ENCODE measurements around the gene OGFOD2.
"Not testable (repeated sequence)": the region's sequence is repeated elsewhere in the genome, so short reads cannot be mapped to it uniquely, and the experiment has no call there.

The OGFOD2 gene

GRCh38 chr12:122974892-122975789, at the start of gene OGFOD2:
TSS of gene OGFOD2 (plus strand) at chr12:122975244. CDS start at chr12:122975252, 8 bp downstream.
- peak; percentile 97 for DNase-seq
- in situ Hi-C loops (cut with HindIII; ENCODE audit: low pct_ligation_motif_present, low pct_unique_long_range_greater_than_20kb, low sequenced_read_pairs): no loop called here

- in situ Hi-C loops (cut with HindIII; ENCODE audit: low pct_ligation_motif_present, low pct_unique_long_range_greater_than_20kb, low sequenced_read_pairs): no loop called here
- no peak for DNase-seq
Measured at GRCh38 chr12:122927756-122928403, 47.2 kb upstream of the OGFOD2 start.

GRCh38 chr12:122928404-122929147, 46.5 kb upstream of the OGFOD2 start:
- DNase-seq: no peak
- in situ Hi-C loops (cut with HindIII; ENCODE audit: low pct_ligation_motif_present, low pct_unique_long_range_greater_than_20kb, low sequenced_read_pairs): no loop called here

DNA sequence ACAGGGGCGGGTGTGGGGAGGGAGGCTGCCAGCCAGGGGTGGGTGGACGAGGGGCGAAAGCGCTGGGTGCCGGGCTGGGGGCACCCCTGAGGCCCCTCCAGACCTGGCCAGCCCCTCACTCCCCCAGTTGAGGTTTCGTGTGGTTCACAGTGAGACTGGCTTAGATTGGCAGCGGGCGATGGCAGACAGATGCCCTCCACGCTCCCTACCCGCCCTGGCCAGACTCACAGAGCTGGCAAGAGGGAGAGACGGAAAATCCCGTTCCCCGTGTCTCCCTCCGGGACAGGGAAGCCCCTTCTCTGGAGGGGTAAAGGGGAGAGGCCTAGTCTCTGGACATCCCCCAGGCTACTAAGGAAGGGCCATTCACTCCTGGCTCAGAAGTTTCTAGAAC, 45.9 kb upstream of the OGFOD2 start:
- in situ Hi-C loops (cut with HindIII; ENCODE audit: low pct_ligation_motif_present, low pct_unique_long_range_greater_than_20kb, low sequenced_read_pairs): no loop called here
- no peak for DNase-seq

DNA sequence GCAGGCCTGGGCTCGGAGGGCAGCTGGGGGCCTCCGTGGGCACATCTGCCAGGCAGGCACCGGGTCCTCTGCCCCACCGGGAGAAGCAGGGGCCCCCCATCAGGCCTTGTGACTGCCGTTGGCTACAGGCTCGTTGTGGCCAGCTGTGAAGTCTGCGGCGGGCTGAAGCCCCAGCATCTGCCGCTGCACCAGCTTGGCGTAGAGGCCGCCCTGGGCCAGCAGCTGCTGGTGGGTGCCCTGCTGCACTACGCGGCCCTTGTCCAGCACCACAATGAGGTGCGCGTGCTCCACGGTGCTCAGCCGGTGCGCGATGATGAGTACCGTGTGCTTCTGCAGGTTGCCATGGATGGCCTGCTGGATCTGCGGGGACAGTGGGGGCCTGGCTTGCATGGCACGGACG, 45.2 kb upstream of the OGFOD2 start:
- no peak for DNase-seq
- in situ Hi-C loops (cut with HindIII; ENCODE audit: low pct_ligation_motif_present, low pct_unique_long_range_greater_than_20kb, low sequenced_read_pairs): no loop called here

DNA sequence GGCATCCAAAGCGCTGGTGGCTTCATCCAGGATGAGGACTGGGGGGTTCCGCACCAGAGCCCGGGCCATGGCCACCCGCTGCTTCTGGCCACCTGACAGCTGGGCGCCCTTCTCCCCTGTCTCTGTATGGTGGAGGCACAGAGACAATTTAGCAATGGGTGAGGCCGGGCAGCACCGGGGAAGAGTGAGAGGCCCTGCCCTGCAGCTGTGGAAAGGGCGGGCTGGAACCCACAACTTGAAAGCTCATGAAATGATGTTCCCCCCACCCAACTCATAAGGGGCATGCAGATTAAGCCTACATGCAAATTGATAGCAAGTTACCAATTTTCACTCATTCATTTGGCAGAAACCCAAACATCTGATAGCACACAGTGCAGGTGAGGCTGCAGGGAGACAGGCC, 42.8 kb upstream of the OGFOD2 start:
- no peak for DNase-seq
- in situ Hi-C loops (cut with HindIII; ENCODE audit: low pct_ligation_motif_present, low pct_unique_long_range_greater_than_20kb, low sequenced_read_pairs): no loop called here

DNA sequence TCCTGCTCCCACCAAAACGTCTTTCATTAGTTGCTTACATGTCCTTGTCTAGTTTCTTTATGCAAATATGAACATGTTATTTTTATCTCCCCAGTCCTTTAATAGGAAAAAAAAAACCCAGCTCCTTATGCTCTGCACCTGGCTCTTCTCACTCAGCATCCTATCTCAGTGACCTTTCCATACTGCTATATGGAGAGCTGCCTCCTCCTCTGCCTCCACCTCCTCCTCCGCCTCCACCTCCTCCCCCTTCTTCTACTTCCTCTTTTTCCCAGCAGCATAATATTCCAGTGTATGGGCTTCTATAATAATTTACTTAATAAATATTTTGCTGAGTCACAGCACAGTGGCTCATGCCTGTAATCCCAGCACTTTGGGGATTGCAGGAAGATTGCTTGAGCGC, 40.3 kb upstream of the OGFOD2 start:
- DNase-seq: no peak

GRCh38 chr12:122935318-122935717, 39.7 kb upstream of the OGFOD2 start:
- DNase-seq: no peak
- in situ Hi-C loops (cut with HindIII; ENCODE audit: low pct_ligation_motif_present, low pct_unique_long_range_greater_than_20kb, low sequenced_read_pairs): no loop called here

More for the DNA sequence above, 40.3 kb upstream of the OGFOD2 start:
- in situ Hi-C loops (cut with HindIII; ENCODE audit: low pct_ligation_motif_present, low pct_unique_long_range_greater_than_20kb, low sequenced_read_pairs): no loop called here

DNA sequence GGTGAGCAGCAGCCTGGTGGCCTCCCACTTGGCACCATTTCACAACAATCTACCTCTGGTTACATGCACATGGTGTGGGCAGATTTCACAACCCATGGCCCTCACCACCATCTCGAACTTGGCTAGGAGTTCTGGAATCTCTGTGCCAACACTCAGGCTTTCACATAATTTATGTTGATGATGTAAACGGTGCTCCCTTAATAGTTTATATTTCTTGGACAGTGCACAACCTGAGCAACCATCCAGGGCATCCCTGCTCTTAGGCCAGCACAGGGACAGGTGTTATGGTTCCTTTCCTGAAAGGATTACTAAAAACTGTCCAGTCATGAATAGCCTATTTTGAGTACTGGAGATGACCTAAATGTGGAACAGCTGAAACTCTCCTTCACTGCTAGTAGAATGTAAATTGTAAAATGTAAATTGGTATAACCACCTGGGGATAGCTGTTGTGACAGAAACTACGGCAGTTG, 37.4 kb upstream of the OGFOD2 start:
- in situ Hi-C loops (cut with HindIII; ENCODE audit: low pct_ligation_motif_present, low pct_unique_long_range_greater_than_20kb, low sequenced_read_pairs): no loop called here
- no peak for DNase-seq

DNA sequence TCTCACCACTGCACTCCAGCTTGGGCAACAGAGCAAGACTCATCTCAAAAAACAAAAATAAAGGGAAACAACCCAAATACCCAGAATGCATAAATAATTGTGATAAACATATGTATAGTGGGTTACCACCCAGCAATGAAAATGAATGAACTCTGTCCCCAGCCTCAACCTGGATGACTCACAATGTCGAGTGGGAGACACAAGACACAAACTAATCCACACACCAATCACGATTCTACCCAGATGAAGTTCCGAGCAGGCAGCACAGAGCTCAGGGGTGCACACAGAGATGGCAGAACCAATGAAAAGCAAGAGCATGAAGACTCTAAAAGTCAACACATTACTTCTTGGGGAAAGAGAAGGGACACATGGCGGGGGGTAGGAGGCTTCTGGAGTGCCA, 35.9 kb upstream of the OGFOD2 start:
- DNase-seq: no peak
- in situ Hi-C loops (cut with HindIII; ENCODE audit: low pct_ligation_motif_present, low pct_unique_long_range_greater_than_20kb, low sequenced_read_pairs): no loop called here

- in situ Hi-C loops (cut with HindIII; ENCODE audit: low pct_ligation_motif_present, low pct_unique_long_range_greater_than_20kb, low sequenced_read_pairs); DNase-seq: not testable (repeated sequence)
Measured at GRCh38 chr12:122941351-122941750, 33.7 kb upstream of the OGFOD2 start.

DNA sequence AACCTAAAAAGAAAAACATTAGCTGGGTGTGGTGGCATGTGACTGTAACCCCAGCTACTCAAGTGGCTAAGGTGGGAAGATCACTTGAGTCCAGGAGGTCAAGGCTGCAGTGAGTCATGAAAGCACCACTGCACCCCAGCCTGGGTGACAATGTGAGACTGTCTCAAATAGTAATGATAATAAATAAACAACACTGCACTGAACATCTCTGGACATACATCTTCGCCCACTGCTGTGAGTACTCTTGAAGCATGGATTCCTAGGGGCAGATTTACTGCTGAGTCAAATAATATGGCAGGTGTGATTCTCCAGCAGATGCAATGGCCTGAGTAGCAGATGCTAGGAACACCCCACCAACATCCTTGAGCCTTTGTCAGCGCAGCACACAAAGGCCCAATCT, 32.4 kb upstream of the OGFOD2 start:
- in situ Hi-C loops (cut with HindIII; ENCODE audit: low pct_ligation_motif_present, low pct_unique_long_range_greater_than_20kb, low sequenced_read_pairs): no loop called here
- DNase-seq: no peak

- in situ Hi-C loops (cut with HindIII; ENCODE audit: low pct_ligation_motif_present, low pct_unique_long_range_greater_than_20kb, low sequenced_read_pairs): no loop called here
- no peak for DNase-seq
Measured at GRCh38 chr12:122943196-122943595, 31.8 kb upstream of the OGFOD2 start.

DNA sequence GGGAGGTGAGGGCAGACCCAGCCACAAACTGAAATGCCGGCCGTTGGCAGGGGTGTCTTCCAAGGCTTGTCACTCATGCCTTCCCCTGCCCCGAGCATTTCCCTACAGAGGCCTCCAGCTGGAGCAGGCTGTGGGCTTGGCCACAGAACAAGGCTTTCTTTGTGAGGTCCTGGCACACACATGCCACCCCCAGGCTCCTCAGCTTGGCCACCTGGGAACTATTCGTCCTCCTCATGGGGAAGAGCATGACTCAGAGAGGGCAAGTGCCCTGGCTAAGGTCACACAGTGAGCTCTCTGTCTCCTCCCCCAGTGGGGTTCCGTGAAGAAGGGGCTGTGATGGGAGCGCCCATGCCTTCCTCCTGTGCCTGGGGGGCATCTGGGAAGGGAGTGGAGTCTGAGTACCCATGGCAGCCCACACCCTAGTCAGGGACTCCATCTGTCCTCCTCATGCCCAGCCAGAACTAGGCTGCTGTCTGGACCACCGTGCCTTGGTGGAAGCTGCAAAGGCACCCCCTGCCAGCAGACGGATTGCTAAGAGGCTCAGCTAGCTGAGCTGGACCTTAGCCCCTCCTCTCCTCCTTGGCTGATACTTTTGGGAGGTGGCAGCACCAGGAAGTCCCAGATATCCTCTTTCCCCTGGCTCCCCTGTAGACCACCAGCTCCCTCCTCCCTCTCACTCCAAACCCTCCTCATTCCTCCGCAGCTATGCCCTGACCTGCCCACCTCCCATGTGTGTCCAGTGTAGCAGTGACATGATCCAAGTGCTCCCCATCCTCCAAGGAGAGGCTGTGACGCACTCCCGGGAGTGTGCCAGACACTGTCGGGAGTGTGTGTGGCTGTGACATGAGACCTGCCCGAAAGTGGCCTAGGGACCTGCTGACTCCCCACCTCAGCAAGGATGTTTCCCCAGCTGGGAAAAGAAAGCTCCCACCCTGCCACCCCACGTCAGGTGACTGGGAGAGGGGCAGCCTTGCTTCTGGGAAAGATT, 30.1 kb upstream of the OGFOD2 start:
- in situ Hi-C loops (cut with HindIII; ENCODE audit: low pct_ligation_motif_present, low pct_unique_long_range_greater_than_20kb, low sequenced_read_pairs): loop anchor here (5.0 kb wide), 1 partner anchor 63 kb away; no protein-coding TSS in a partner anchor
- DNase-seq: no peak

DNA sequence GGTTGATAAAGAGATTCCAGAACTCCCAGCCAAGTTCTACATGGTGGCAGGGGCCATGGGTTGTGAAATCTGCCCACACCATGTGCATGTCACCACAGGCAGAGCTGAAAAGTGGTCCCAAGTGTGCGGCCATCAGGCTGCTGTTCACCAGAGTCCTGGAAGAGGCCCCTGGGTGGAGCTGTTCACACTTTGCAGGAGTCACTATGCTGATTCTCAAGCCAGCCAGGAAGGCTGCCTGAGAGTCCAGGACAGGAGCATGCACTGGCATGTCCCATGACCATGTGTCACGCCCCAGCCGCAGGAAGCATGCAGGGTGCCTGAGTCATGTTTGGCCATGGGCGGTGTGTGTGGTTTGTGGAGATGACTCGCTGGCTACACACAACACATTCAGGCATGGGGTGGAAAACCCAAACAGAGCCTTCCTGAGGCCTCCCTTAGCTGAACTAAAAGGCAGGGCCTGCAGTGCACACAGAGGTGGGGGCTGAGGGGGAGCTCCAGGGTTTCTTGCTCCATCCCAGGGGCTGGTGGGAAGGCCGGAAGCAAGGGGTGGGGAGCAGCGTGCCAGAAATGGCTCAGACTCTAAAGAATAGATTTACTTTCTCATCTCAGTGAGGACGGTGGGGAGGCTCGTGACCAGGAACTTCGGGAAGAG, 28.2 kb upstream of the OGFOD2 start:
- in situ Hi-C loops (cut with HindIII; ENCODE audit: low pct_ligation_motif_present, low pct_unique_long_range_greater_than_20kb, low sequenced_read_pairs): loop anchor here (5.0 kb wide), 1 partner anchor 65 kb away; no protein-coding TSS in a partner anchor
- peak; percentile 100 for DNase-seq

- in situ Hi-C loops (cut with HindIII; ENCODE audit: low pct_ligation_motif_present, low pct_unique_long_range_greater_than_20kb, low sequenced_read_pairs): loop anchor here (5.0 kb wide), 1 partner anchor 65 kb away; no protein-coding TSS in a partner anchor
- no peak for DNase-seq
Measured at GRCh38 chr12:122947352-122947792, 27.7 kb upstream of the OGFOD2 start.

- no peak for DNase-seq
- in situ Hi-C loops (cut with HindIII; ENCODE audit: low pct_ligation_motif_present, low pct_unique_long_range_greater_than_20kb, low sequenced_read_pairs): loop anchor here (5.0 kb wide), 1 partner anchor 66 kb away; no protein-coding TSS in a partner anchor
Measured at GRCh38 chr12:122948605-122949004, 26.4 kb upstream of the OGFOD2 start.

Measured in ACHN (cell line).